Subcutaneous adipose tissue (tissue), 4 donors: Measurements from ENCODE around the gene SEC24A. TPM values are rescaled to one million over a fixed set of nuclear protein-coding genes. Genes with fewer than 3 reads are reported as not detected.

Source experiments
- total RNA-seq, 4 donors: library from RNA; depleted of rRNA; stranded (reverse); fragments of >200 nt; gene quantifications; one replicate each; pipeline ENCODE4 v1.1.0, GENCODE V29; 2016
- TF ChIP-seq, protein P1 (sequence below): fragments of 450-650 bp; IDR thresholded peaks from one replicate; pipeline ENCODE4 v1.5.1; 2016; ENCODE audit warnings: low read depth, mild to moderate bottlenecking, control low read depth, antibody characterized with exemption, moderate library complexity

Gene SEC24A
- total RNA-seq, 4 donors from 2014 or later = 19.2 to 38.5 (median 26.4) TPM

DNA sequence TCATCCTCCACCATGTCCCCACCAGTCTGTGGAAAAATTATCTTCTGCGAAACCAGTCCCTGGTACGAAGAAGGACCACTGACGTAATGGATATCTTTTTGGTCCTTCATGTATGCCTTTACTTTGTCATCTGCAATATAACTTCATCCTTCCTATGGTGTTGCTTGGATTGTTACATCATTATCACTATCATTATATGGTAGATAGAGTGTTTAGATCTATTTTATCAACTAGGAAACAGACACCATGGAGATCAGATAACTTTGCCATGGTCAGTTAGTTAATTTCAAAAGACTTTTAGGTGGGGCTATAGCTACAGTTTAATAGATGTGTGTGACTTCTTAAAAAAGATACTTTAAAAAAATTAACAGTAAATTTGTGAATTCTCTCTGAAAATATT, 66.0 kb downstream of the SEC24A start:
- TF ChIP-seq, protein P1, sequence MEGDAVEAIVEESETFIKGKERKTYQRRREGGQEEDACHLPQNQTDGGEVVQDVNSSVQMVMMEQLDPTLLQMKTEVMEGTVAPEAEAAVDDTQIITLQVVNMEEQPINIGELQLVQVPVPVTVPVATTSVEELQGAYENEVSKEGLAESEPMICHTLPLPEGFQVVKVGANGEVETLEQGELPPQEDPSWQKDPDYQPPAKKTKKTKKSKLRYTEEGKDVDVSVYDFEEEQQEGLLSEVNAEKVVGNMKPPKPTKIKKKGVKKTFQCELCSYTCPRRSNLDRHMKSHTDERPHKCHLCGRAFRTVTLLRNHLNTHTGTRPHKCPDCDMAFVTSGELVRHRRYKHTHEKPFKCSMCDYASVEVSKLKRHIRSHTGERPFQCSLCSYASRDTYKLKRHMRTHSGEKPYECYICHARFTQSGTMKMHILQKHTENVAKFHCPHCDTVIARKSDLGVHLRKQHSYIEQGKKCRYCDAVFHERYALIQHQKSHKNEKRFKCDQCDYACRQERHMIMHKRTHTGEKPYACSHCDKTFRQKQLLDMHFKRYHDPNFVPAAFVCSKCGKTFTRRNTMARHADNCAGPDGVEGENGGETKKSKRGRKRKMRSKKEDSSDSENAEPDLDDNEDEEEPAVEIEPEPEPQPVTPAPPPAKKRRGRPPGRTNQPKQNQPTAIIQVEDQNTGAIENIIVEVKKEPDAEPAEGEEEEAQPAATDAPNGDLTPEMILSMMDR = no peak

DNA sequence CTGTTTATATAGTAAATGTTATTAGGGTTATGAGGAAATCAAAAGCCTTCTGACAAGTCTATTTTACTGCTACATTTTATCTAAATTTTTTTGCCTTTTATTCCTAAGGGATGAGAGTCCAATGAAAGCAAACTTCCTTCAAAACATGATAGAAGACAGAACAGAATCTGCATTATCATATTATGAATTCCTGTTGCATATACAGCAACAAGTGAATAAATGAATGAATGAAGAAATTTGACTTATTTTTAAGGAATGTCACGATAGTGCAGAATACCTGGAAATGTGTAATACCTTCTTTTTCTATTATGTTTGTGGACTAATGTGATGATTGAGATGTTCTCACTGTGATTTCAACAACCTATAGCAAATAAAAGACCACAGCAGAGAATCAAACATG, 76.3 kb downstream of the SEC24A start:
- TF ChIP-seq, protein P1 = no peak

DNA sequence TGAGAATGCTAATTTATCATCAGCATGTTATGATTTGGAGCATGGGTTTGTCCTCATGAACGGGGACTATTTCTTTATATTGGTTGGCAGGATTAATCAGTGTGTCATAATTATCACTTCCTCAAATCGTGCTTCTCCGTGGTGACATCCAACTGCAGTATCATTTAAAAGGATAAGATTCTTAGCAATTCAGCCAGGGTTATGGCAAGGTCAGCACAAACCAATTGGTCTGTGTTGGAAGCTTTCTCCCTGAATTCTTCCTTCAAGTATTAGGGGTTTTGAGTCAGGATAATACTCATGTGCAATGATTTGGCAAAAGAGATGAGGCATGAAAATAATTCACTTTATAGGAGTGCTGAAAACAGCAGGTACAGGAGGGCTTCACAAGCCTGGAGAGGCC, 84.2 kb downstream of the SEC24A start:
- TF ChIP-seq, protein P1 = no peak

DNA sequence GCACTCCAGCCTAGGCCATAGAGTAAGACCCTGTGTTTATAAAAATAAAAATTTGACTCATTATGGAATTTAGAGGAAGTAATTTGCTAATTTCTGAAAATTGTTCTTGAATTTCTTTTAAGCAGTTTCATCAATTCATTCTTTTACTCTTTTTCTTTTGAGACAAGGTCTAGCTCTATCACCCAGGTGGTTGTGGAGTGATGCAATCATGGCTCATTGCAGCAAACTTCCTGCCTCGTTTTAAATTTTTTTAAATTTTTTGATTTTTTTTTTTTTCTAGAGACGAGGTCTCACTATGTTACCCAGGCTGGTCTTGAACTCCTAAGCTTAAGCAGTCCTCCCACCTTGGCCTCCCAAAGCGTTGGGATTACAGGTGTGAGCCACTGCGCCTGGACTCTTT, 86.7 kb downstream of the SEC24A start:
- TF ChIP-seq, protein P1 = no peak

DNA sequence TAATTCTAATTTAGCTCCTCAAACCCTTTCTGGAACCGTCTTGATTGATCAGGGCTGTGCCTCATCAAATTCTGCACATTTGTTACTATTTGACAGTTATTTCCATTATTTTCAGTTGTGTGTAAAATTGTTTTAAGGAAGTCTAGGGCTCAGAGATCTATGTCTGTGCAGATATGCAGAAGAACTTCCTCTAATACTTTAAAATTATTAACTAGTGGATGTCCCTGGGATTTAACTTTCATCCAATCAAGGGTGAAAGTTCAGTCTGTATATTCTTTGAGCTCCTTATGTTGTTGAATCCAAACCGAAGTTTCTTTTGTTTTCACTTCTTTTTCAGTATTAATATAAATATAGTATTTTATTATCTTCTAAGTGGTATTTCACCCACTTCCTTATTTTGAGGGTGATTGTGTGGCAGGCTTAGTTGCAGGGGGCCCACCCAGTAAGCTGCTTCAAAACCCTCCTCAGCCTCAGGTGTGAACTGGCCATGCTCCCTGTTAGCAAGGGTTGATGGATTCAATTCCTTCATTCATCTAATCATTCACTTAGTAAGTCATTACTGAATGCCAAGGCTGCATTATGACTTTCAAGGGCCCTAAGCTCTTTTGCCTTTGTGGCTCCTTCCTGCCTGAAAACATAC, 87.7 kb downstream of the SEC24A start:
- TF ChIP-seq, protein P1 = no peak

DNA sequence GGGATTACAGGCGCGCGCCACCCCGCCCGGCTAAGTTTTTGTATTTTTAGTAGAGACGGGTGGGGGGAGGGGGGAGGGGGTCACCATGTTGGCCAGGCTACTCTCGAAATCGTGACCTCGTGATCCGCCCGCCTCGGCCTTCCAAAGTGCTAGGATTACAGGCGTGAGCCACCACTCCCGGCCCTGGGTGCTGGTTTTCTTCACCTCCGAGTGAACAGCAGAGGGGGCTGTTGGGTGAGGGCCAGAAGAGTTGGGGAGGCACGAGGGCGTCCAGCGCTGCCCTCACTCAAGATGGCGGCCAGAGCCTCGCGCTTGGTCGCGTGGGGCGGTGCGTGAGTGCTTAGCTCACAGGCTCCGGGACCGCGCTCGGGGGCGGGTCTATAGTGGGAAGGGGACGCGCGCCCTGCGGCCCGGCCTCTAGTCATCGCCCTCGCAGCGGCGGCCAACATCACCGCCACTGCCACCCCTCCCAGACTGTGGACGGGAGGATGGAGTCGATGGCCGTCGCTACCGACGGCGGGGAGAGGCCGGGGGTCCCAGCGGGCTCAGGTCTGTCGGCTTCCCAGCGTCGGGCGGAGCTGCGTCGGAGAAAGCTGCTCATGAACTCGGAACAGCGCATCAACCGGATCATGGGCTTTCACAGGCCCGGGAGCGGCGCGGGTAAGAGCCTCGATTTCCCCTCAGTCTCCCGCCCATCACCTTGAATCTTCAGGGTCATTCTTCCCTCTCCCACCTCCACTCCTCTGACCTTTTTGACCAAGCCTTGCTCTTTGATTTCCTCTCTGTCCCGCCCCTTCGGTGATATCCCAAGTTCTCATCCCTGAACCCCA, 89.8 kb downstream of the SEC24A start, which contains the start of gene CAMLG:
Gene CAMLG (plus strand): TSS at position 416 of the 830 bp plus-strand sequence. CDS start 73 bp downstream, at position 489.
- TF ChIP-seq, protein P1 = no peak

DNA sequence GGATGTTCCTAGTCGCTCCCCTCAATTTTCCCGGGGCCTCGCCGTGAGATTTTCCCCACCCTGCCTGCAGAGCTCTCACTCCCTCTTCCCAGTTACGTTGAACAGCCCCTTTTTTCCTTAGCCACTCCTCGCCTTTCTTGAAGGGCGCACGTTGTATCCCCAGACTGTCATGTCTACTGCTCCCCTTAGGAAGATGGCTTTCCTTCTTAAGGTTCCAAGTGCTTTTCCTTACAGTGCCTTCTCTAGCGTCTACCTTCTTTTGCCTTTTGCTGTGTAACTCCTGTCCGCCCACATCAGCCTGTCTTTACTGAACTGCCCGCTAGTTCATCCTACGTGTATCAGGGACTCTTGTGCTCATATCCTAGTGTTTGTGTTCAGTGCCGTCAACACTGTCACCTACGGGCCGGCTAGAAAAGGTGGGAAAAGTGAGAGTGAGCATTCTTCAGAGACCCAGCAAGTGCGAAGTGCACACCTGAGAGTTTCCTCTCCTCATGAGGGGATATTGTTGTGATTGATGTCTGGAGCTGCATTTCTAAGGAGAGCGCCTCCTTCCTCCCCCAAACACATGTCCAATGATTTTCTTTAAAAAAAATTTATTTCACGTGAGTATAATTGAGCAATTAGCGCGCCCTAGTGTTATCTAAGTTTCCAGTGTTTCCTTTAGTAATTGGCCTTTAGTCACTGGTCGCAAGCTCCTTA, 90.5 kb downstream of the SEC24A start:
- TF ChIP-seq, protein P1 = no peak
